GM21529 (cell line): Measurements from ENCODE around the gene STARD3NL.
A peak's percentile ranks its signal among the peaks of the same experiment; 100 is the strongest.
"Not testable (repeated sequence)": the region's sequence is repeated elsewhere in the genome, so short reads cannot be mapped to it uniquely, and the experiment has no call there.

Experiments
- ATAC-seq: cut with Tn5 transposase; IDR thresholded peaks from one replicate; pipeline ENCODE4 v1.9.1; 2021; ENCODE audit not compliant: unreplicated experiment

Gene STARD3NL

DNA sequence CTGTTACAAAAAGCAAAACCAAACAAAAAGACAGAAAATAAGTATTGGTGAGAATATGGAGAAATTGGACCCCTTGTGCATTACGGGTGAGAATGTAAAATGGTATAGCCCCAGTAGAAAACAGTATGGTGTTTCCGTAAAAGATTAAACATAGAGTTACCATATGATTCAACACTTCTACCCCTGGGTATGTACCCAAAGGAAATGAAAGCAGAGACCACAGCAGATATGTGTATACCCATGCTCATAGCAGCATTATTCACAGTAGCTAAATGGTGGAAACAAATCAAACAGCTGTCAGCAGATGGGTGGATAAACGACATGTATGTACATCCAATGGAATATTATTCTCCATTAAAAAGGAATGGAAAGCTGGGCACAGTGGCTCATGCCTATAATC, 42.4 kb downstream of the STARD3NL start:
- ATAC-seq = no peak

DNA sequence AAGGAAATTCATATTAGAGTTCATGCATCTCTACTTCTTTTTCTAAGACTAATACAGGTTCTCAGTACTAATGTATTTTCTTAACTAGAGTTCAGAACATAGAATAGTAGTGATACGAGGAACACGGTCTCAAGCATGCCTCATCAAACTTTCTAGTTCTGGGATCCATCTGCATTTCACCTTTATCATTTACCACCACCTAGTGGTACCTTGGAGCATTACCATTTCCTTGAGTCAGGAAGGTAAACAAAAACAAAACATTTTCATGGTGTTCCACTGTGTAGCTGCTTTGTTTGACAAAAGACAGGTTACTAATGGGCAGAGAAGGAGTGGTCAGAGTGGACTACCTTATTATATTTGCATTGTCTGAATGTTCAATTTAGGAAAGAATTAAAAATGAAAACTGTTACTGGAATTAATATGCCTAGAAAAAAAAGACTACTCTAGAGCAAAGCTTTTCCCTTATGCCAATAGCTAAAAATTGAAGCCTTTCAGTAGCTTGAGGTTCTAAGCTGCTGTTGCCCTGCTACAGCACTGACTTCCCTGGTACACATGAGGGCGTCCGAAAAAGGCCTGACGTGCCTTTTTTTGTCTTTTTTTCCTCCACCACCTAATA, 44.5 kb downstream of the STARD3NL start:
- ATAC-seq = peak; percentile 73

DNA sequence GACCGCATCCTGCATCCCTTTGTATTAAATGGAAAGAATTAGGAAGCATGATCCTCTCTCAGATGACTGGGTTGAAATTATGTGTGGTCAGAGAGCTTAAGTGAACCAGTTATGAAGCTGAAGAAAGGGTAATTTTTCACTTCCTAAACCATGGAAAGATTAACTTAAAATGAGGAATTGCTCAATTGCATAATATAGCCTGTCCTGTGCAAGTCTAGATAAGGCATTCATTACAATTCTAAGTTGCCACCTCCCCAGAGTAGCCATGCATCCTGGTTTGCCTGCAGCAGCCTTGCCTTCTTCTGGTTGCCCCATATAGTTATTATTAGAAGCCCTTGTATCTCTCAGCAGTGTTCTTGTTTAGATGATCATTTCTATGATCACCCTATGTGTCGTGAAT, 45.3 kb downstream of the STARD3NL start:
- ATAC-seq = no peak

DNA sequence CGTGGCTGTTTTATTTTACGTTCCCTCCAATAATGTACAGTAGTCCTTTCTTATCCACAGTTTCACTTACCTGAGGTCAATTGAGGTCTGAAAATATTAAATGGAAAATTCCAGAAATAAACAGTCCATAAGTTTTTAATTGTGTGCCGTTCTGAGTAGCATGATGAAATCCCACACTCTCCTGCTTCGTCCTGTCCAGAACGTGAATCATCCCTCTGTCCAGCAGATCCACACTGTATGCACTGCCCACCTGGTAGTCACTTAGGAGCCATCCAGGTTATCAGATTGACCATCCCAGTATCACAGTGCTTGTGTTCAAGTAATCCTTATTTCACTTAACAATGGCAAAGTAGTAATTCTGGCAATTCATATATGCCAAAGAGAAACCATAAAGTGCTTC, 46.3 kb downstream of the STARD3NL start:
- ATAC-seq = no peak

DNA sequence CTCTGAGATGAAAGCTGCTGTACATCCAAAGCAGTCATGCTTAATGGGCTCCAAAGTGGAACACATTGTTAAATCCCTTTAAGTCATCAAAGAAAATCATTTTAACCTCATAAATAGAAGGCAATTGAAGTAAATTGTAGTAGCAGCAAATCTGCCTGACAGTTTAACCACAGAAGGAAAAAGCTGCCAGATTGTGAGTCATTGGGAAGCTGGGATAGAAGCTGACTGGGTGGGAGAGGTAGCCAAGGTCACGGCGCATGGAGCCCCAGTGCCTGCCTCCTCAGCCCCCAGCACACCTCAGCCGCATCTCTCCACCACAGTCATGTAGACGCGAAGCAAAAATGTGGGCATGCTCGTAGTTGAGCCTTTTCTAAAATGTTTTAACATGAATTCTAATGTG, 51.3 kb downstream of the STARD3NL start:
- no peak for ATAC-seq

DNA sequence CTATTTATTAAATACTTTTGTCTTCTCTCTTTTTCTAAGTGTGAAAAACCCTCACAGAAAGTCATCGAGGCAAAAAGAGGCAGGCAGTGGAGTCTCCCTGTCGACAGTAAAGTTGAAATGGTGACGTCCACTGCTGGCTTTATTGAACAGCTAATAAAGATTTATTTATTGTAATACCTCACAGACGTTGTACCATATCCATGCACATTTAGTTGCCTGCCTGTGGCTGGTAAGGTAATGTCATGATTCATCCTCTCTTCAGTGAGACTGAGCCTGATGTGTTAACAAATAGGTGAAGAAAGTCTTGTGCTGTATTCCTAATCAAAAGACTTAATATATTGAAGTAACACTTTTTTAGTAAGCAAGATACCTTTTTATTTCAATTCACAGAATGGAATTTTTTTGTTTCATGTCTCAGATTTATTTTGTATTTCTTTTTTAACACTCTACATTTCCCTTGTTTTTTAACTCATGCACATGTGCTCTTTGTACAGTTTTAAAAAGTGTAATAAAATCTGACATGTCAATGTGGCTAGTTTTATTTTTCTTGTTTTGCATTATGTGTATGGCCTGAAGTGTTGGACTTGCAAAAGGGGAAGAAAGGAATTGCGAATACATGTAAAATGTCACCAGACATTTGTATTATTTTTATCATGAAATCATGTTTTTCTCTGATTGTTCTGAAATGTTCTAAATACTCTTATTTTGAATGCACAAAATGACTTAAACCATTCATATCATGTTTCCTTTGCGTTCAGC, 52.0 kb downstream of the STARD3NL start:
- ATAC-seq = no peak

DNA sequence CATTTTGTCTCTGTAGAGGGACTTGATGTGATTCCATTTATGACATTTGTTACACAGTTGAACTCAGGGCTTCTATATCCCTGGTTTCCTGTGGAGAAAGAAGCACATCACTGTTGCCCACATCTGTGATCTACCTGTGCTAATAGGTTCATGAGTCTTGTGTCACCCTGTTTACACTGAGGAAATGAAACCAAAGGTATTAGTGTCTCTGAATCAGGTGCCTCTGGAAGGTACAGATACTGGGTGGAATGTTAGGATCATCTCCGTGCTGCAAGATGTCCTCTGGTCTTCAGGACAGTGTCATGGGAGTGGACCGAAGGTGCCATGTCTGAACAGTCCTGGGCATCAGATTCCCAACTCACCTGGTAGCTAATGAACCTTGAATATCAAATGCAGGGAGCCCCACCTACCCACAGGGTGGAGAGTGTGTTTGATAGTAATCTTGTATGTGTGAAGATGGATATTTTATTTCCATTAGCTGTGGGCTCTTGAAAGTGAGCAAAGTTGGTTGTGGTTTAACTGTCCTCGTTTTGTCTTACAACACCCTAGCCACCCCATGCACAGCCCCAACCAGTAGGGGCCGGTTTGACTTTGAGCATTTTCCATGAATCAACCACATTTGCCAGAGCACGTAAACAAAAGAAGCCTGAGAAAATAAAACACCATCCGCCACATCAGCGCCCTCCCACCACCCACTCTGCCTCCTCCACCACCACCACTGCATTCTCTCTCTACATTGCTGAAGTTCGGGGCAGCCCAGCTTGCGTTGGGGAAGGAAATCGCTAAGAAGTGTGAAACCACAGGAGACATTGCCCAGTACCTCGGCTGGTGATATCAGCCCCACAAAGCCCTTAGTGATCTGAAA, 54.7 kb downstream of the STARD3NL start:
- ATAC-seq = peak; percentile 76

DNA sequence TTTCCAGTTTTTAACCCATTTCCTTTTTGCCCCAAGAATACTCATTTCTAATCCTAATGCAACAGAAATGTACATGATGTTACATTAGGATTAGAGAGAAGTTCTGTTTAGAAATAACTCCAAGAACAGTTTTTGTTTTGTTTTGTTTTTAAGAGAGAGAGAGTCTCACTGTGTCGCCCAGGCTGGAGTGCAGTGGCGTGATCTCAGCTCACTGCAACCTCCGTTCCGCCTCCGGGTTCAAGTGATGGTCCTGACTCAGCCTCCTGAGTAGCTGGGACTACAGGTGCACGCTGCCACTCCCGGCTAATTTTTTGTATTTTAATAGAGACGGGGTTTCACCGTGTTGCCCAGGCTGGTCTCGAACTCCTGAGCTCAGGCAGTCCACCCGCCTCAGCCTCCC, 56.7 kb downstream of the STARD3NL start:
- not testable (repeated sequence) for ATAC-seq

DNA sequence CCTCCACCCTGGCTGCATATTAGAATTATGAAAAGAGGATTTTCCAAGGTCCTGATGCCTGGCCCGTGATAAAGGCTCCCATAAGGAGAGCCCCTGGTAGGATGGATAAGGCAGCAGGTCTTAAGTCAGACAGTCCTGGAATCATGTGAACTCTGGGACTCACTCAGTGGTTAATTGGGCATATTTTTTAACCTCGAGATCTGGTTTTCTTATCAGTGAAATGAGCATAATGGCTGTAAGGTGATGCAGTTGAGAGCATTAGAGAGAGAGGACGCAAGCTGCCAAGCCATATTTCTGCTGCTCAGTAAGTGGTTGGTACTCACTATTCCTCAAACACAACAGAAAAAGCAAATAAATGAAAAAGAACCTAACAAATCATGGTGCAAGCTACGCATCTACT, 57.6 kb downstream of the STARD3NL start:
- ATAC-seq = no peak

DNA sequence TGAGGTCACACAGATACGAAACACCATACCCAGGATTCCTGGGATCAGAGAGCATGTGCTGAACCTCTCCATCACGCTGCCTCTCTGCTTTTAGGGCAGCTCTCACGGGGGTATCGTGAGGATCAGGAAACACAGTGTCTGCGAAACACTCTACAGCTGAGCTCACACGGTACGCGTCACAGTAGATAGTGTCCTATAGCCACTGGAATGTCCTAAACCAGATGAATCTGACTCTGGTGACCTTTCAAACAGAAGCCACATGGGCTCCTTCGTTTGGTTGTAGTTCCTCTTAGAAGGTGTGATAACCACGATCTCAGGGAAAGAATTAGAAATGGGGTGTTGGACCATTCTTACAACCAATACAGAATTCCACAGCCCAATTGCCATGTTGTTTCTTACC, 61.1 kb downstream of the STARD3NL start:
- not testable (repeated sequence) for ATAC-seq

DNA sequence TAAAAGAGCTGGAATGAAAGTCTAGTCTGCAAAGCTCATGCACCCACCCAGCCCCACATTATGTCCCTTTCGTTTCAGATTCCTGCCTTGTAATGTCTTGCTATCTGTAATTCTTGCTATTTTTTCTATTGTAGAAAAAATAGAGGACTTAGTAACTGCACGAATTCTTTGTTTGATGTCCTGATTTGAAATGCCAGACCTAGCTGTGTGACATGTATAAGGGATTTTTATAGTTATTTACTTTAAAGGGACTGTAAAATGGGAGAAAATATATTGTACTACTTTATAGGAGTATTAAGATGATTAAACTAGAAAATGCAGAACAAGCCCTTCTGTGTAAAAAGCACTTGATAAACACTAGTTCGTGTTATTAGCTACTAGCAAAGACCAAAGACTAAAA, 63.0 kb downstream of the STARD3NL start:
- ATAC-seq = no peak

DNA sequence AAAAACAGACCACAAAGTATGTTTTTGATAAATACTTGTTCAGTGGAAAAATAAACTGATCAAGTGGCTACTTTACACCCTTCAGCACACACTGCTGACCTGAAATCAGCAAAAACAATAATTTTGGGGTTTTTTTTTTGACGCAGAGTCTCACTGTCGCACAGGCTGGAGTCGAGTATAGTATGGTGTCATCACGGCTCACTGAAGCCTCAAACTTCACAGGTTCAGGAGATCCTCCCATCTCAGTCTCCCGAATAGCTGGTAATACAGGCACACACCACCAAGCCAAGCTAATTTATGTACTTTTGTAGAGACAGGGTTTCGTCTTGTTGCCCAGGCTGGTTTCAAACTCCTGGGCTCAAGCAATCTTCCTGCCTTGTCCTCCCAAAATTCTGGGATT, 64.8 kb downstream of the STARD3NL start:
- no peak for ATAC-seq

DNA sequence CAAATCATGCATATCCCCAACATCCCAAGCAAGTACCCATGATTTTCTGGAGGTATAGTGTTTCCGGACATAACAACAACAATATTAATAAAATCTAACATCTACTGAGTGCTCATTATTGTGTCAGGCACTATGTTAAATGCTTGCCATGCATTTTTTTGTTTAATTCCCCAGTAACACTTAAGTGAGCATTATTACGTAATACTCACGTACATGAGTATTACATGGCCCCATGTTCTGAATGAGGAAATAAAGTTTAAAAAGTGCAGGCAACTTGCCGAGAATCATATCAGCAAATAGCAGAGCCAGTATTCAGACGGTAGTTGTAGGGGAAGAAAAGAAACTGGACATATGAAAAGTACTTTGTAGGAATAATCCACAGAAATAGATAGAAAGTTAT, 65.3 kb downstream of the STARD3NL start:
- not testable (repeated sequence) for ATAC-seq

DNA sequence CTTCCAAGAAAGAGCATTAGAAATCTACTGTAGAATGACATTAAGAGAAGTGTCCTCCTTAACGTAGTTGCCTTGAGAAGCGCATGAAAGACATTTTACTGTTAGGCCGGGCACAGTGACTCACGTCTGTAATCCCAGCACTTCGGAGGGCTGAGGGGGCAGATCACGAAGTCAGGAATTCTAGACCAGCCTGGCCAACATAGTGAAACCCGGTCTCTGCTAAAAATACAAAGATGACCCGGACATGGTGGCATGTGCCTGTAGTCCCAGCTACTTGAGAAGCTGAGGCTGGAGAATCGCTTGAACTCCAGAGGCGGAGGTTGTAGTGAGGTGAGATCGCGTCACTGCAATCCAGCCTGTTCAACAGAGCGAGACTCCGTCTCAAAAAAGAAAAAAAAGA, 66.5 kb downstream of the STARD3NL start:
- ATAC-seq = no peak

DNA sequence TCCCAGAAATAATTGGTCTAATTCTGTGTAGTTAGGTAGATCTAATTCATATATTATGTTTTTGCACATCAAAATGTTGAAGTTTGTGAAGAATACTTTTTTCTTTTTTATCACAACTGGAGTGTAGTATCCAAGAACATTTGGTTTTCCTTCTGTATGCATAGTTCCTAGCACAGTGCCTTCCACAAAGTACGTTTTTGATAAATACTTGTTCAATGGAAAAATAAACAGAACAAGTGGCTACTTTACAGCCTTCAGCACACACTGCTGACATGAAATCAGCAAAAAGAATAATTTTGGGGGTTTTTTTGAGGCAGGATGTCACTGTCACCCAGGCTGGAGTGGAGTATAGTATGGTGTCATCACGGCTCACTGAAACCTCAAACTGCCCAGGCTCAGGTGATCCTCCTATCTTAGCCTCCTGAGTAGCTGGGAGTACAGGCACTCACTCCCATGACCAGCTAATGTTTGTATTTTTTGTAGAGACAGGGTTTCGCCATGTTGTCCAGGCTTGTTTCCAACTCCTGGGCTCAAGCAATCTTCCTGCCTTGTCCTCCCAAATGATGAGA, 67.4 kb downstream of the STARD3NL start:
- no peak for ATAC-seq

DNA sequence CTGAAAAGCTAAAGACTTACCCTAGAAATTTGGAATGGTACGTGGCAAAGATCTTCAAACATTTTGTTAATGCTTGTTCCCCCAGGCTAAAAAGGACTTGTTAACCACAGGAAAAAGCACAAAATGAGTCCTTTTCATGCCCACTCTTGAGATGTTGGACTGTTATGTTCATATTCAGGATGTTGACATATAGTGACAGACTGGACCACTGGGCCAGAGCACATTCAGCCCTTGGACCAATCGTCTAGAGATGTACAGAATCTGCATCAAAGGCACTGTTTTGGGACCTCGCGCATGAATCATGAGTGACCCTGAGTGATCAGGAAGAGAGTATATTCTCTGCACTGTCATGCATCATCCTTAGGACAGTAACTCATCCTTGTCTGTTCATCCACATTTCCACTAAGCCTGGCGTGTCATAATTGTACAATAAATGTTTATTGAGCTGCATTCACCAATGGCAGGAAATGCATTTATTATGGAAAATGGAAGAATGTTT, 70.1 kb downstream of the STARD3NL start:
- no peak for ATAC-seq

DNA sequence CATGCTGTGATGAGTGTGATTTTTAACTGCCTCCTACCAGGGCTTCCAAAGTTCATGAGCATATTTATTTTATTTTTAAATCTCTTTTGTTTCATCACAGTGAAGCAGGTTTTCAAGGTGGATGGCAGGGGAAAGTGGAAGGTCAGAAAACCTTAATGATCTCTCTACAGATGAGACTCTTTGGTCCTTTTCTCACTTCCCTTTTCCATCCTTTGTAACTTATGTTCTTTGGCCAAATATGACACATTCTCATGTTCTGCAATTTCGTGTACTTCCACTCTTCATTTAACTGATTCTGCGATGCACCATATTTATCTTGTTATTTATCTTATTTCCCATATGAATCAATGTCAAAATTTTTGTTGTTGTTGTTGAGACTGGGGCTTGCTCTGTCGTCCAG, 71.8 kb downstream of the STARD3NL start:
- peak; percentile 97 for ATAC-seq

DNA sequence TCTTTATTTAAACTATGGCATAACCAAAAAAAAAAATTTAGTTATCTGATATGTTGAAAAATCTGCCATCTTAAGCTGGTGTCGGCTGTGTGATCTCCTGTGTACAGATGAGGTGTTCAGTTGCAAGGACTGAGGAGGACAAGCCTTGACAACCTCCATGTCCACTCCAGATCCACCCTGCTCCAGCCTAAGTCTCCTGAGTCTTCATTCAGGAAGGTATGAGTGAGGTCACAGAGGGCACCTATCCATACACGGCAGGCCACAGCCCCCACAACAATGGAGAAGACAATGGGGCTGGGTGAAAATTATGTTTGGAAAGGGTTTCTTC, 79.3 kb downstream of the STARD3NL start:
- no peak for ATAC-seq

DNA sequence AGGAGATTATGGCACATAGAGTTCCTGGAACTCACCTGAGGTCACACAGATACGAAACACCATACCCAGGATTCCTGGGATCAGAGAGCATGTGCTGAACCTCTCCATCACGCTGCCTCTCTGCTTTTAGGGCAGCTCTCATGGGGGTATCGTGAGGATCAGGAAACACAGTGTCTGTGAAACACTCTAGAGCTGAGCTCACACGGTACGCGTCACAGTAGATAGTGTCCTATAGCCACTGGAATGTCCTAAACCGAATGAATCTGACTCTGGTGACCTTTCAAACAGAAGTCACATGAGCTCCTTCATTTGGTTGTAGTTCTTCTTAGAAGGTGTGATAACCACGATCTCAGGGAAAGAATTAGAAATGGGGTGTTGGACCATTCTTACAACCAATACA, 81.1 kb downstream of the STARD3NL start:
- not testable (repeated sequence) for ATAC-seq

DNA sequence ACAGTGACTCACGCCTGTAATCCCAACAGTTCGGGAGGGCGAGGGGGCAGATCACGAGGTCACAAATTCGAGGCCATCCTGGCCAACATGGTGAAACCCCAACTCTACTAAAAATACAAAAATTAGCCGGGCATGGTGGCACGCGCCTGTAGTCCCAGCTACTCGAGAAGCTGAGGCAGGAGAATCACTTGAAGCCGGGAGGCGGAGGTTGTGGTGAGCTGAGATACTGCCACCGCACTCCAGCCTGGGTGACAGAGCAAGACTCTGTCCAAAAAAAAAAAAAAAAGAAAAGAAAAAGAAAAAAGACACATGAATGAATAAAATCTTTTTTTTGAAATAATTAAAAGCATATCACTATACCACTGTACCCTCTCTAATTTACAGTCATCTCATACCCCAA, 83.6 kb downstream of the STARD3NL start:
- not testable (repeated sequence) for ATAC-seq

DNA sequence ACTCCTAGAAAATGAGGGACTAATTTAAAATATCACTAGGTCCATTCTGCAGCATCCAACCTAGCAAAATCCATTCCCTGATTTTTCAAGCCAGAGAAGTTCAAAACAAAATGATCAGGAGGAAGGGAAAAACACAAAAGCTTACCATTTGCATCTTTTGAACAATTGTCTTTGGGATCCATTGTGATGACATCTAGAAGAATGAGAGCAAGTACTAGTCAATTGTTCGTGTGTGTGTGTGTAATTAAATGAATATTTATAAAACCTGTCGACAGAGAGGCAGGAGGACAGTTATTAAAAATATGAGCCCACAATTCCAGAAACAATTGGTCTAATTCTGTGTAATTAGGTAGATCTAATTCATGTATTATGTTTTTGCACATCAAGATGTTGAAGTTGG, 84.0 kb downstream of the STARD3NL start:
- ATAC-seq = not testable (repeated sequence)
